NCI-H510A treated with DMSO at 0.1 percent for 48 hours (cell line): ENCODE measurements around the gene GLI3.

ENCODE experiments used
- DNase-seq: peaks from one replicate; lab custom pipeline; 2025; lab: John Stamatoyannopoulos, UW

The GLI3 gene

DNA sequence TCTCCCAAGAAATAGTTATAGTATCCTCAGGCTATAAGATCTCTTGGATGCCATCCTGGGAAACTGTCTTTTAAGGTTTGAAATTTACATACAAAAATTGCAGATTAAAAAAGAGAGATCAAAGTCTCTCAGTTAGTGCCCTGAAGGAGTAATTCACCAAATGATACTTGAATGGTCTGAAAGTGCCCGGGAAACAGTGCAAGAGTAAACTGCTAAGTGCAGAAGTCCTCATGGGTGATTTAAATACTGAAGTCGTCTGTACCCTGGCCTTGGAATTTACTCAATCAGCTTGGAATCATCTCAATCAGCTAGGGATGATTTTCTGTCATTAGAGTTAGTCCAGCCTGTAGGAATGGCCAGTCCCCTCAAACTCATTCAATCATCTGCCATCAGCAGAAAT, 155.3 kb downstream of the GLI3 start:
- no peak for DNase-seq

DNA sequence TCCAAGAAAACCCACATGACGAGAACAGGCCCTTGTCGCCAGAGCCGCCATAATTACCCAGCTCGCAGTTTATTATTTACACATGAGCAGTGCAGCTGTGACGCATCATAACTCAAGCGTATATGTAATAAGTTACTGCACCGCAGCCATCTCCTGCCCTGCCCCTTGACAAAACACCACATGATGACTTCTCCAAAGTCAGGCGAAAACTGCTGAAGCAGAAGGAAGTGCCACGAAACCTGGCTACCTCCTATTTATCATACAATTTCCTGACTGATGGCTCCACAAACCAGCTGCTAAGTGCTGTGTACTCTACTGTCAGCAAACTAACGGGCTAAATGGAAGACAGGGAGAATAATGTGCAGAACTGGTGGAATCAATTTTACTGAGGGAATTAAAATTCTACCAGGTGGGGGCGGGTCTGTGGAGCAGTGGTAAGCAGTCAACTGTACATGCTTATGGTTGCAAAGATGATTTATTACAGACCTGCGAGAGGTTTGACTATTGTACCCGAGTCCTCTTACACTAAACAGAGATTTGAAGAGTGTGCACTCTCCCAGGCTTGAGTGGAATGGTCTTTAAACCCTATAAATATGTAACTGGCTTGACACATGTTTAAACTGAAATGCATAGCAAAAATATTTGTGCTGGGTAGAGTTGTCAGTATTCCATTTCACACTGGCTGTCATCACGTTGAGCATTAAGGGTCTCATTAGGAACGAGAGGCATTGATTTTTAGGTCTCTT, 156.0 kb downstream of the GLI3 start:
- DNase-seq: no peak

DNA sequence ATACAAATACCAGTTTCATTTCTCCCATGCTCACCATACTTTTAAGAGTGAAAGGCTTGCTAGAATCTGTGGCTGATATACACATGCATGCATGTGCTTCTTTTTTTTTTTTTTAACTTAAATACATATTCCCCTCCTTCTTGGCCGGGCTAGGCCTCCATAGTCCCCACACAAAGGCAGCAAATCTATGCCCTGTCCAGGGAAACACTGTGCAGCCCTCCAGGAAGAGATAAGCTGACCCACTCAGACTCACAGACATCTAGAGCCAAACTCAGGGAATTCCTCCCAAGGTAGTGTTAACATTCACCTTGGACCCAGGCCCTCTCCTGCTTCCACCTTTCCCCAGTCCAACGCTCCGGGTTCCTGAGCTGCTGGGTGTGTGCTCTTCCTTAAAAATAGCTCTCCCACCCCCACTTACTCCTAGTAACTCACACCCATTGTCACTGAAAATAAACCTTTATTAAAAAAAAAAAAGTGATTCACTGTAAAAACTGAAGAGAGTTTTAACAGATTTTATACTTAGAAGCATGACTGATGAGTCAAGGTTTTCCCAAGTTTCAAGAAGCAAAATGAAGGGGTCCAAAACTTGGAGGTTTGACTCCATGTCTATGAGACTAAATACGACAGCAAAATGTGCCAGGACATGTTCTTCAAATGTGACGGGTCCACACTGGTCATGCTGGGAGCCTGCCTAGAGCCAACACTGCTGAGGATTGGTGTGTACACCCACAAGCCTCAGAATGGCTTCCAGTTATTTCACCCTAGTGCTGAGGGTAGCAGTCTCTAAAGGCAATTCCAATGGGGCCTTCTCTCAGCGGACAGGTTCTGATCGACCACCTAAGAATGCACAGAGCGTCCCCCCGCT, 159.5 kb downstream of the GLI3 start:
- no peak for DNase-seq

DNA sequence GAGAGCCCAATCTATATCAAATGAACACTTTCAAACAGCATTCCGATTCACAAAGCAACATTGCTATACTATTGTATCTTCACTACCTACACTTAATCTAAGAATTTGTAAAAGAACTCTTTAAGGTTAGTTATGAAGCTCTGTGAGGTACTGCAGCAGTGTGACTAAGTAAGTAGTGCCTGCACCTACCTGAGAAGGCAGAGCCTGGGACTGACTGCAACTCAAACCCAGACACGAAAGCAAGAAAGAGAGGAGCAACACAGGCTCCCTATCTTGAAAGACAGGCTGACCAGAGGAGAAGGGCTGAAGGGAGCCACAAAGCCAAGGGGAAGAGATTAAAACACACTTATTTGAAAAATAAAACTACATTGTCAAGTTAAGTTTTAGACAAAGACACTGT, 160.1 kb downstream of the GLI3 start:
- DNase-seq: no peak

DNA sequence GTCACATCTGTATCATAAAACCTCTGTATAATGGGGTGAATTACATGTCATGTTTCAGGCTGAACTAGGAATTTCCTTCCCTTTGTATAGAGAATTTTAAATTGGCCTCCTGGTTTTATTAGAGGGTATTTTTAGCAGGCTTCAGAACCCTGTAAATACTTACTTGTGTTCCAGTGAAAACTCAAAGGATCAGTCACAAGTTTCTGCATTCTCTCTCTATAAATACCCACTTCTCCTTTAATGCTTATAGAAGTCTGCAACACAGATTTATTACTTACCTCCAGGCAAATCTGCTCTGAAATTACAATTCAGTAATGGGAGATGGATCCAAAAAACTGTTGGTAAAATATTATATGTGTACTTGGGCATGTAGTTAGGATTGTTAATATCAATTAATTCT, 161.6 kb downstream of the GLI3 start:
- DNase-seq: no peak

DNA sequence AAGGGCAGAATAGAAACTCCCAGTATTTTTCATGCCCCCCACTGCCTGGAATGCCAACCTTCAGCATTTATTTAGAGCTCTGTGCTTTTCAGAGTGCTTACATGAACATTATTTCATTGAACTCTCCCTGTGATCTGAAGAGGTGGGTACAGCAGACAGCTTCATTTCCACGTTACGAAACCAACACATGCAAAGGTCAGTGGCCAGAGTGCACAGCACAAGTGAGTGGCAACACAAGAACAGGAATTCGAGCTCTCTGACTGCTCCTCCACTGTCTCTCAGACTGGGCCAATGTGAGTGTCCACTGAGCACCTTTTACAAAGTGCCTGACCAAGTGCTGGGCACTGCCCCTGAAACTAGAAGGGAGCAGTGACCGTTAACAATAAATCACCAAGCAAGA, 162.9 kb downstream of the GLI3 start:
- no peak for DNase-seq

DNA sequence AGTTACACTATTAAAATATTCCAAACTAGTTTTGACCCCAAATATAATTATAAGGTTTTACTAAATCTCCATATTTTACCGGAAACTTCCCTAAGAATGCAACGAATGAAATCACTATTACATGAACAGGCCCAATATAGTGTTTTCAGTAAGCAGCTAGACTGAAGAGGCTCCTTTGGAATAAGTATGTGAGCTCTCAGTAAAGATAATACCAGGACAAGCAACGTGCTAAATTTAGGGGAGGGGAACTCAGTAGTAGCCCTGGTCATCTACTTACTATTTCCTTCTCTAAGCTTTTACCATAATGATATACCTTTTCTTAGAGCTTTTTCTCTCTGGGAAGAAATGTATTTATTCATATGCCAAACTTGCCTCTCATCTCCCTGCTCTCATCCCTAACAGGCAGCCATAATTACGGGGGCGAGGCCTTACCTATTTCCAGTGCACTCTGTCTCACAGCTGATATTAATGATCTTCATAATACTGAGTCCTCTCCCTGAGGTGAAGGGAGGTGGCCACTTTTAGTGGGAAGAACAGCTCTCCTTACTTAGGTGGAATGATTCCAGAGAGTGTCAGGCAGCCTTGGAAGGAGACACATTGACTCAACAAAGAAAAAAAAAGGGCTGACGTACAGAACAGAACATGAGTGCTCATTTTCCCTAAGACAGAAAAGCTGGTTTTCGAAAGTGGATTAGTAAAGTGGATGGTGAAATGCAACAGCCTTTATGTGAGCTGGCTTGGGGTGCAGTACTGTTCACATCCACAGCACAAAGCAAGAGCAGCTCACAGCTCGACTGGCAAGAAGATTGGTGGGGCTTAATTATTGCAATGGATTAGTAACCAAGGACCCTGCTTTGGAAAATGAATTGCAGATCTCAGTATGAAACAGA, 165.4 kb downstream of the GLI3 start:
- DNase-seq: no peak

DNA sequence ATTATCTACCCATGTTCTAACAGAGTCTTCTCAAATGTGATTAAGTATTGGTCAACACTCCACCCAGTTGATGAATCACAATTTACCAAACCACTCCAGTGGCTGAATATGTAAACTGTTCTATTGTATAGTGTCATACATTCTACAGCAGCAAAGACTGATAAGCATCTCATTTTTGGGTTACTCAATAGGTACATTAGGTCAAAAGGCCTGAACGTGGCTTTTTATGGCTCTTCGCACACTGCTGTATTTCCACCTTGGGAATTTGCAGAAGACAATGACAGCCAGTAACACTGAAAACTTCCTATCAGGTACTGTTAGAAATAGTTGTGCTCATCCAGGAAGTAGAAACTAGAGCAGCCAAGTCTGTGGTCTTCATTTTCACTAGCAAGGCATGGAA, 166.9 kb downstream of the GLI3 start:
- no peak for DNase-seq

DNA sequence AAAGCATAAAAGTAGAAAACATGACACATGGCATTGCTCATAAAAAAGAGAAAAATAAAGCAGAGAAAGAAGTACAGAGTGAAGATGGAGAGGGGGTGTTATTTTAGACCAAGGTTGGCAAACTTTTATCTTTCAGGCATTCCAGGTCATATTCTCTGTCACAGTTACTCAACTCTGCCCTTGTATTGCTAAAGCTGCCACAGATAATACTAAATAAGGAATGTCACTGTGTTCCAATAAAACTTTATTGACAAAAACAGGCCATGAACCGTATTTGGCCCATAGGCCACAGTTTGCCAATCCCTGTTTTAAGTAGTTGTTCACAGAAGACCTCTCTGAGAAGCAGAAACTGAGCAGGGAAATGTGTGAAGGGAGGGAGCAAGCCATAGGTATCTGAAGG, 167.4 kb downstream of the GLI3 start:
- DNase-seq: no peak

DNA sequence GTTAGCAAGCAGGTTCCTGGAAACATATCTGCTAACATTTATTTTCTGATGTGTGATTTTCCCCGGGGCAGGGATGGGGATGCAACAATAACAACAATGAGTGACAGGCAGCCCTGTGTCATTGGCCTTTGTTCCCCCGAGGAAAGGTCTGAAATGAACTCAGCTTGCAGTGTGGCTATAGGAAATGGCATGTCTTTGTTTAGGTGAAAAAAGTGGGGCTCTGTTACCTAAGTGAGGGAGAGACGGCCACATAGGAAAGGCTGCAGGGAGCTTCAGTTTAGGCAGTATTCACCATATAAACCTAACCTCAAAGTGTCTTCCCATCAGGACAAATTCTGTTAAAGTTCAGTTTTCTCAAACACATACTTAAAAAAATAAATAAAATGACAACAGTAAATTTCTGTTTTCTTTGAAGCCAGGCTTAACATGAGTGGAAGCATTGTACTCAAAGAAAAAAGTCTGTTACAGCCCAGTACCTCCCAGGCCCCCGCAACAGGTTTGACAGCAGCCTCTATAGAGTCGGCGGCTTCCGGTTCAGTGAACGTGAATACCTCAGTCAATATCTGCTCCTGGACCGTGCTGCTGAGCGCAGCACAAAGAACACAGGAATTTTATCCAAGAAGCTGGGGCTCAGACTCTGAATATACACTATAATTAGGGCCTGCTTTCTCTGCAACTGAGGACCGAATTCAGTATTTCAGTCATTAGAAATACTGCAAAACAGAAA, 168.3 kb downstream of the GLI3 start:
- no peak for DNase-seq

DNA sequence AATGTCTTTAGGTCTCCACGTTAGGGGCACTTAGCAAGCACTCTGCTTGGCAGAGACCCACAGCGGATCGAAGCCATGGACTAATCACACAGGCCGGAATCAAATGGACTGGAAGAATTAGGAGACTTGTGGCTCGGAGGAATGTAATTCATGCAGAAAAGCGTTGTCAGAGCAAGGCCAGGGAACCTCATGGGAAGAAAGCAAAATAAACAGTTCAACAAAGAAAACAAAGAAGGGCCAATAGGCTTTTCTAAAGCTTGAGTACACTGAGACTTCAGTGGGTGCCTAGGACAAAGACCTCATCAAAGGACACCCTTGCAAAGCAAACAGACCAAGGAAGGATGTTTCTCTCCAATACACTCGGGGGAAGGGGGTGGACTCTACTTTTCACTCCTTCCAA, 171.1 kb downstream of the GLI3 start:
- no peak for DNase-seq

DNA sequence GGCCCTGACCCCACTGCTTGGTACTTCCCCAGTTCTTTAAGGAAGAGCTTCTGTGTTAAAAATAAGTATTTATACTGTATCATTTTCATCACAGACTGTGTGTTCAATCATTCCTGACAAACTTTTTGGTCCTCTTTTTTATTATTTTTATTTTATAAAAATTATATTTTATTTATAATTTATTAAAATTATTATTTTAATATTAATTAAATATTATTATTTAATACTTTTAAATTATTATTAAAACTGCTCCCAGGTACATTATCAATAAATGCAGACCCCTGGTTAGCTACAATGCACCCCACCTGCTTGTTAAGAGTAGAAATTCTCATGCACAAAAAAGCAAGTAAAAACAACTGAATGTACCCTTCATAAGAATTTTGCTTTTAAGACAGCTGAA, 172.0 kb downstream of the GLI3 start:
- no peak for DNase-seq

DNA sequence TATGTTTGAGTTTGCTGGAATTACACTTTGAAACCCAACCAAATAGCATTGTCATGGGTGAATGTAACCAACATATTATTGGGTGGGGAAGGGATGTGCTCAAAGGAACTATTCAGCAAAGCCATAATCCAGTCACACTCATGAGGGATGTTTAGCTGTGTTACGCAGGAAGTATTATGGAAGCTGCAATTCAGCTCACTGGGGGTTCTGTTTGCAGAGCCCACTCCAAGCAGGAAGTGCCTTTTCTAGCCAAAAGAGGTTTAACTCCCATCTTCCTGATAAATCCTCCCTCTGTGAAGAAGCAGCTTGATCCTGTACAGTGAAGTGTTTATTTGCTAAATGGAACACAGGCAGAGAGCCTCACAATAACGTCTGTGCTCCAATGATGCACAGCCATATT, 172.5 kb downstream of the GLI3 start:
- DNase-seq: no peak

DNA sequence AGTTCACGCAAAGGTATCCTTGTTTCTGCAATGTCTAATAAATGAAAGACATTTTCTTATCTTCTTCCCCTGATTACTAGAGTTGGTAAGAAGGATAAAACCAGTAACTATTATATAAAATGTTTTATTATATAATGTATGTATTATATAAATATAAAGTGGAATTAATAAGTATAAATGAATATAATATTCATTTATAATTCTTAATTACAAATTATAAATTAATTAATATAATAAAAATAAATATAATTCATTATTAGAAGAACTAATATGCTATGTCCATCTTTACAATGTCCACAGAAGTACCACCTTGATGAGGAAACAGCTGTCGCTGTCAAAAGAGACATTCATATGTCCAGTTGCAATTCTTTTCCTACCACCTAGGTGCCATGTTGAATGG, 177.7 kb downstream of the GLI3 start:
- DNase-seq: no peak

DNA sequence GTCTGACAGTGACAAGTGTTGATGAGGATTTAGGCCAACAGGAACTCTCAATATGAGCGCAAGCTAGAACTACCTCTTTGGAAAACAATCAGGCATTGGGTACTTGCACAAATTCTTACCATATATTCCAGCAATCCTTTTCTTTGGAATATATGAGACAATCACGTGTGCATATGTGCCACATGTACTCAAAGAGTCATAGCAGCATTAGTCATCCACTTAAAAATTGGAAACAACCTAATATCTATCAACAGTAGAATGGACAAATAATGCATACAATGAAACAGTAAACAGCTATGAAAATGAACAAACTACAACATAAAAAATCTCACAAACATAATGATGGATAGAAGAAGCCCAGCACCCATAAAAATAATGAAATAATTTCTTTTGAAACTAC, 179.7 kb downstream of the GLI3 start:
- no peak for DNase-seq

DNA sequence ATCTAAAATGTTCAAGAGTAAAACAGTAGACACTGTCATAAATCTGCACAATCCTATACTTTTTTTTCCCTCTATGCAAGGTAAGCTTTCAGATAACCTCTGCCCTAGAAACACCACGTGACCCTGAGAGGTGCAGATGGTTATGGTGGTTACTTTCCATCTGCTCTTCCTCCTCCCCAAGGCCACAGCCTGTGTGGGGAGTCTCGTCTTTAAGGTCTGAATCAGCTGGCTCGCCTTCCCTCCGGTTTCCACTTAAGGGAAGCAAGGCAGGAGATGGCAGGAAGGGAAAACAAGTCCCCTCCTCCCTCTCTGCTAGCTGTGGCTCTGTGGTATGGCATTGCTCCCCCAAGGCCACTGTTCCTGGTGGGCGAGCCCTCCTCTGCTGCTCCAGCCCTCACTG, 181.8 kb downstream of the GLI3 start:
- DNase-seq: no peak

DNA sequence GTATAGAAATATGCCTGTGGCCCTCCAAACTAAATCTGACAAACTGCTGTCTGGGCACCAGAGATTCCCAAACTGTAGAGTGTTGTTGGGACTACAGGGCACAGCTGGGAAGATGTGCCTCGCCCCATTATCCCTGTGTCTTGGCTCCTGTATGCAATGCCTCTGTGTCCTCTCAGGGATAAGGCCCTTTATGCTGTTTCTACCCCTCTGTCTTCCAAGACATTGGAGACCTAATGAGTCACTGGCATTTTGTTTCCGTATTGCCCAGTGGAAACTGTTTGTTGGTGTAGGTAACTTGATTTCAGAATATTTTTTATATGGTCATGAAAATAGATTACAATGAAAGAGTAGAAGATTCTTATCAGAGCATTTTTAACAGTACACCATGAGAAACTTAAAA, 183.2 kb downstream of the GLI3 start:
- DNase-seq: no peak

DNA sequence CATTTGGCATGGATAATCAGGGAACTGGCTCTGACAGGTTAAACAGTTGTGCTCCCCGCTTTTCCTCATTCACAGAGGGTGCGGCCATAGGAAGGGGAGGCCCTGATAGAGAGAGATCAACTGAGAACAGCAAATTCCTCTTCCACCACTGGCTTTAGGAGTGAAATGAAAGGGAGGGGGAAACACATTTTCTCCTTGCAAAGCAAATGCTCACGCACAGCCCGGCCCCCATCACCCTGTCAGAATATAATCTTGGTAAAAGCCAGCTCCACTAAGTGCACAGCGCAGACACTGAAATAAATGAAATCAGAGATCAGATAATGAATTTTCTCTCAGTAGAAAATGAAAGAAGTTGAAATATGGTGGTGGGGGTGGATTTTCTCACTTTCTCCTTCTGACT, 187.2 kb downstream of the GLI3 start:
- DNase-seq: no peak

DNA sequence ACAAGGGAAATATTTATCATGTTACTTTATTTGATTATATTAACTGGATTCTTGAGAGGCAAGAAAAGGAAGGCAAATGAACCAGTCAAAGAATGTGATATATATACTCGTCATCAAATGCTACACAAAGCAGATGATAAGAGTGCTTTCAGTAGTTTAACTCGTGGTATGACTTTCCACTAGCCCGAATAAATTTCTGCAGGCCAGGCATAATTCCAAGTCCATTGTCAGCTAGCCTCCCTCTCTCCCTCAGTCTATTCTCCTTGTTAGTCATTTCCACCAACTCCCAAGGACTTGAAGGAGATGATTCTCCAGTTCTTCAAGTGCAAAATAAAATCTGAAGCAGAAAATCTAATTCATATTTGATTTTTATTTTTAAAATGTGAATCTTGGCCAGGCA, 190.5 kb downstream of the GLI3 start:
- no peak for DNase-seq

DNA sequence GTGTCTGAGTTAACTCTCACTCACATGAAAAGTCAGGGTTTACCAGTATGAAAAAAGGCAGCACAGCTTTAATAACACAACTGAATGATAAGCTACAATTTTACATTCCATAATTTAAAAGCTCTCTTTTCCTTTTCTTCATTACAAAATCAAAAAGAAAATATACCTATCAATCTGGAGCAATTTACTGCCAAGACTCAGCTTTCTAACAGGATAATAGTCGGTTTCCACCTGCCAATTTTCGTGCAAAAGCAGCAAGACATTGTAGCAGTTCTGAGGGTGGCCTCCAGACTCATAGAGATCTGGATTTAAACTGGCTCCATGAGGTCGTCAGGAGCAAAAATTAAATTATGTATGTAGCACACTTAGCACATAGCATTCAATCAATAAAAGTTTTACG, 191.0 kb downstream of the GLI3 start:
- DNase-seq: no peak

DNA sequence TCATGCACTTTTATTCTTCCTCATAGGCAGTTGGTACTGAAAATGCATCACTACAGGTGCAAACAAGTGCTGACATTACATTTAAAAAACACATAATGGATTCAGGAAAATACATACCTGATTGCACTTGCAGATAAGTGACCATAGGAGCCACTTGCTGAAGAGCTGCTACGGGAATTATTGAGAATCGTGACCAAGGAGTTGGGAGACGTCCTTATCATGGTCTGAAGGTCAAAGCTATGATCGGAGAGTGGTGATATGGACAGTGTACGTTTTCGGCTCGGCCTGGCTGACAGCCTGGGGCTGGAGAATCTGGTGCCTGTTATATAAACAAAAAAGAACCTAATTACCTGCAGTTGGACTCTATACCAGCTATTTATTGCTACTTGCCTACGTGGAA, 197.1 kb downstream of the GLI3 start:
- DNase-seq: no peak

DNA sequence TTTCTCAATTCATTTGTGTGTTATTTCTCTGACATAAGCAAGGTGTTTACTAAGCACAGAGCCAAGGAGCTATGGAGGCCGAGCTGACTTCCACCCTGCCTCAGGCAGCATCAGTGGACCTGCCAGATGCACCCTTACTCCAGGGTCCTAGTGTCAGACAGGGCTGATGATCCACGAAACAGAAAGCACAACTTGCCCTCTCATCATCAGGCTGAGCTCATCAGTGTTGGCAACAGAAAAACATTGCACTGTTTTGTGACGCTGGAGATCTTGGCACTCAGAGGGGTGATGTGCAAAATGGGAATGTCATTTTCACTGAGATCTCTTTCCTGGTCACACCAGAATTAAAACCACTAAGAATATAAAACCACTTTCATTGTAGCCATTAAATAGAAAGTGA, 201.8 kb downstream of the GLI3 start:
- no peak for DNase-seq
